ENCODE results near the gene GOLPH3. TPM values are rescaled to one million over a fixed set of nuclear protein-coding genes. Genes with fewer than 3 reads are reported as not detected.

Gene GOLPH3
- total RNA-seq, 1 experiment from 2014 or later, result 69.2 TPM

GRCh38 chr5:32165597-32165996 is 8.5 kb downstream of the GOLPH3 start:
- Histone ChIP-seq H3K9me2 (ENCODE audit: insufficient read depth) (no peaks in the 10 kb centered on the region), H3K4me2 (ENCODE audit: low read length) (no peak overlapping the region), H3K4me1 (ENCODE audit: control insufficient read depth in 1 of 2, insufficient read depth in 2 of 2, low read length in 2 of 2) (peaks cover 0 to 4% of the 10 kb centered on the region in 2 experiments; a peak in 2 of 4 replicates), H3K9ac (ENCODE audit: low read length) (no peak overlapping the region), H3K27me3 (ENCODE audit: insufficient read depth, low read length) (no peaks in the 10 kb centered on the region), H3K9me3 (ENCODE audit: control insufficient read depth in 1 of 2, insufficient read depth in 1 of 2, low read depth in 1 of 2, low read length in 2 of 2) (no peaks in the 10 kb centered on the region), H2AFZ (ENCODE audit: low read depth, low read length, poor library complexity, severe bottlenecking) (no peak overlapping the region), H3K4me3 (replicated peaks in 1 of 2; ENCODE audit: low read depth in 1 of 2, low read length in 2 of 2) (no peak overlapping the region), H3K27ac (ENCODE audit: low read depth, low read length) (no peak overlapping the region), H3K79me2 (ENCODE audit: insufficient read depth, low read length) (peaks cover 97% of the 10 kb centered on the region), H4K20me1 (ENCODE audit: insufficient read depth) (peaks cover 13% of the 10 kb centered on the region; the same call in 1 of the 2 replicates), H3K36me3 (ENCODE audit: control insufficient read depth in 1 of 2, insufficient read depth in 2 of 2, low read length in 2 of 2) (peaks cover 19 to 28% of the 10 kb centered on the region in 2 experiments)
- intact Hi-C loops (cut with micrococcal nuclease), result no loop called here
- ChIA-PET RAD21 (ENCODE audit: low non-redundant PET in 1 of 2, low total read pairs in 2 of 2, uncharacterized antibody in 2 of 2, unreplicated experiment in 2 of 2) (no interaction called here), POLR2A (no interaction called here), CTCF (no interaction called here)
- no TSS peak for BruUV-seq (replicated peaks)
- DNase-seq (ENCODE audit: low read depth, low spot score) (no peak), ATAC-seq (no peak)
- TF ChIP-seq, protein P1, sequence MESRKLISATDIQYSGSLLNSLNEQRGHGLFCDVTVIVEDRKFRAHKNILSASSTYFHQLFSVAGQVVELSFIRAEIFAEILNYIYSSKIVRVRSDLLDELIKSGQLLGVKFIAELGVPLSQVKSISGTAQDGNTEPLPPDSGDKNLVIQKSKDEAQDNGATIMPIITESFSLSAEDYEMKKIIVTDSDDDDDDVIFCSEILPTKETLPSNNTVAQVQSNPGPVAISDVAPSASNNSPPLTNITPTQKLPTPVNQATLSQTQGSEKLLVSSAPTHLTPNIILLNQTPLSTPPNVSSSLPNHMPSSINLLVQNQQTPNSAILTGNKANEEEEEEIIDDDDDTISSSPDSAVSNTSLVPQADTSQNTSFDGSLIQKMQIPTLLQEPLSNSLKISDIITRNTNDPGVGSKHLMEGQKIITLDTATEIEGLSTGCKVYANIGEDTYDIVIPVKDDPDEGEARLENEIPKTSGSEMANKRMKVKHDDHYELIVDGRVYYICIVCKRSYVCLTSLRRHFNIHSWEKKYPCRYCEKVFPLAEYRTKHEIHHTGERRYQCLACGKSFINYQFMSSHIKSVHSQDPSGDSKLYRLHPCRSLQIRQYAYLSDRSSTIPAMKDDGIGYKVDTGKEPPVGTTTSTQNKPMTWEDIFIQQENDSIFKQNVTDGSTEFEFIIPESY (IDR thresholded peaks at IDR 0.05; ENCODE audit: extremely low read depth, insufficient replicate concordance, low read length), result no peak
- TF ChIP-seq RAD21 (IDR thresholded peaks at IDR 0.05; ENCODE audit: low read depth), result no peak
- no peak for TF ChIP-seq CEBPB (IDR thresholded peaks at IDR 0.05; ENCODE audit: low read depth)
- TF ChIP-seq JUND (IDR thresholded peaks at IDR 0.05), result no peak
- TF ChIP-seq ZNF274 (IDR thresholded peaks at IDR 0.05; ENCODE audit: low read depth, low read length), result no peak
- TF ChIP-seq, protein P2, sequence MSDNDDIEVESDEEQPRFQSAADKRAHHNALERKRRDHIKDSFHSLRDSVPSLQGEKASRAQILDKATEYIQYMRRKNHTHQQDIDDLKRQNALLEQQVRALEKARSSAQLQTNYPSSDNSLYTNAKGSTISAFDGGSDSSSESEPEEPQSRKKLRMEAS (IDR thresholded peaks at IDR 0.05), result no peak
- no peak for TF ChIP-seq SIN3A (IDR thresholded peaks at IDR 0.05; ENCODE audit: low read depth)
- TF ChIP-seq ATF3 (IDR thresholded peaks at IDR 0.05), result no peak
- TF ChIP-seq CTCF (IDR thresholded peaks at IDR 0.05 in 2 of 3, conservative IDR thresholded peaks at IDR 0.05 in 1 of 3; ENCODE audit: borderline replicate concordance in 1 of 3, insufficient read depth in 1 of 3, low read depth in 2 of 3, low read length in 2 of 3), result no peak
- TF ChIP-seq, protein P3, sequence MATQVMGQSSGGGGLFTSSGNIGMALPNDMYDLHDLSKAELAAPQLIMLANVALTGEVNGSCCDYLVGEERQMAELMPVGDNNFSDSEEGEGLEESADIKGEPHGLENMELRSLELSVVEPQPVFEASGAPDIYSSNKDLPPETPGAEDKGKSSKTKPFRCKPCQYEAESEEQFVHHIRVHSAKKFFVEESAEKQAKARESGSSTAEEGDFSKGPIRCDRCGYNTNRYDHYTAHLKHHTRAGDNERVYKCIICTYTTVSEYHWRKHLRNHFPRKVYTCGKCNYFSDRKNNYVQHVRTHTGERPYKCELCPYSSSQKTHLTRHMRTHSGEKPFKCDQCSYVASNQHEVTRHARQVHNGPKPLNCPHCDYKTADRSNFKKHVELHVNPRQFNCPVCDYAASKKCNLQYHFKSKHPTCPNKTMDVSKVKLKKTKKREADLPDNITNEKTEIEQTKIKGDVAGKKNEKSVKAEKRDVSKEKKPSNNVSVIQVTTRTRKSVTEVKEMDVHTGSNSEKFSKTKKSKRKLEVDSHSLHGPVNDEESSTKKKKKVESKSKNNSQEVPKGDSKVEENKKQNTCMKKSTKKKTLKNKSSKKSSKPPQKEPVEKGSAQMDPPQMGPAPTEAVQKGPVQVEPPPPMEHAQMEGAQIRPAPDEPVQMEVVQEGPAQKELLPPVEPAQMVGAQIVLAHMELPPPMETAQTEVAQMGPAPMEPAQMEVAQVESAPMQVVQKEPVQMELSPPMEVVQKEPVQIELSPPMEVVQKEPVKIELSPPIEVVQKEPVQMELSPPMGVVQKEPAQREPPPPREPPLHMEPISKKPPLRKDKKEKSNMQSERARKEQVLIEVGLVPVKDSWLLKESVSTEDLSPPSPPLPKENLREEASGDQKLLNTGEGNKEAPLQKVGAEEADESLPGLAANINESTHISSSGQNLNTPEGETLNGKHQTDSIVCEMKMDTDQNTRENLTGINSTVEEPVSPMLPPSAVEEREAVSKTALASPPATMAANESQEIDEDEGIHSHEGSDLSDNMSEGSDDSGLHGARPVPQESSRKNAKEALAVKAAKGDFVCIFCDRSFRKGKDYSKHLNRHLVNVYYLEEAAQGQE (IDR thresholded peaks at IDR 0.05; ENCODE audit: low read depth), result no peak

All from HCT116 (cell line).